Endothelial cell of hepatic sinusoid (primary cell): Measurements from ENCODE around the gene SMC4.

Experiments
- in situ Hi-C: cut with HindIII; loops from 2 replicates; pipeline ENCODE4 v1.10.0; 2017; ENCODE audit warnings: low sequenced_read_pairs

Gene SMC4

DNA sequence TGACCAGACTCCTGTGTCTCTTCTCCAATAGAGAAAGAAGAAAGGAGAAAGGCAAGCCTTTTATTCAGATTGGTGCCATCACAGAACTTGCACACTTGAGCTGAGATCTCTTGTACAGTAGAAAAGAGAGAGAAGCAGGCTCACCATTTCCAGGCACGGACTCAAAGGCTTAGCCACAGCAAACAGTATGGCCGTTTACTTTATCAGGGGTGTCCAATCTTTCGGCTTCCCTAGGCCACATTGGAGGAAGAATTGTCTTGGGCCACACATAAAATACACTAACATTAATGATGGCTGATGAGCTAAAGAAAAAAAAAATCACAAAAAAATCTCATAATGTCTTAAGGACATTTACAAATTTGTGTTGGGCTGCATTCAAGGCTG is 5.4 kb upstream of the SMC4 start:
- in situ Hi-C loops, result no loop called here

DNA sequence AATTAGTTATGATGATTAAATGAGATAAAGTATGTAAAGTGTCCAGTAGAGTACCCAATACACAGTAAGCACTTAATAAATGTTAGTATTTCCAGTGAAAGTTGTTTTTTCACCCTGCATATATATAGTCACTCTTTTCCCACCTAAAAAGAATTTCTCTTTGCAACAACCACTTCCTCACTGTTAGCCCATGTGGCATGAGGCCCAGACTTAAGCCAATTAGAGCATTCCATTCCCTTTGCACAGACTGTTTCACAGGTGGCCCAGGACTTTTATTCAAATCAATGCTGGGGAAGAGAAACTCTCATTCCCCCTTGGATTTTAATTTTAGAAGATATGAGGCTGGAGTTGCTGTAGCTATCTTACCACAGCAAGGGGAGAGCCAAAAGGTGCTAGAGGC is 4.2 kb upstream of the SMC4 start:
- in situ Hi-C loops, result no loop called here

DNA sequence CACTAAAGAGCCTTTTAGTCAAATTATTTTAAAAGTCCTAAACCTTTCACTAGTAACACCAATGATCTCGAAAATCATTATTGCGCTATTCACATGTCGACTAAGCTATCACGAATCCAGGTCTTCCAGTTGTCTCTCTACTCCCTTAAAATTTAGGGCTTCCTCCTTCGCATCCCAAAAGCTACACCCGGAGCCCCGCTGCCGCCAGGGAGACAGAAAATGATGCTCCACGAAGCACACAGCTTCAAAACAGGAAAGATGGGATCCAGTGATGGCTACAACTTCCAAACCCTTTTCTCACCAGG is 678 bp upstream of the SMC4 start:
- in situ Hi-C loops, result no loop called here

DNA sequence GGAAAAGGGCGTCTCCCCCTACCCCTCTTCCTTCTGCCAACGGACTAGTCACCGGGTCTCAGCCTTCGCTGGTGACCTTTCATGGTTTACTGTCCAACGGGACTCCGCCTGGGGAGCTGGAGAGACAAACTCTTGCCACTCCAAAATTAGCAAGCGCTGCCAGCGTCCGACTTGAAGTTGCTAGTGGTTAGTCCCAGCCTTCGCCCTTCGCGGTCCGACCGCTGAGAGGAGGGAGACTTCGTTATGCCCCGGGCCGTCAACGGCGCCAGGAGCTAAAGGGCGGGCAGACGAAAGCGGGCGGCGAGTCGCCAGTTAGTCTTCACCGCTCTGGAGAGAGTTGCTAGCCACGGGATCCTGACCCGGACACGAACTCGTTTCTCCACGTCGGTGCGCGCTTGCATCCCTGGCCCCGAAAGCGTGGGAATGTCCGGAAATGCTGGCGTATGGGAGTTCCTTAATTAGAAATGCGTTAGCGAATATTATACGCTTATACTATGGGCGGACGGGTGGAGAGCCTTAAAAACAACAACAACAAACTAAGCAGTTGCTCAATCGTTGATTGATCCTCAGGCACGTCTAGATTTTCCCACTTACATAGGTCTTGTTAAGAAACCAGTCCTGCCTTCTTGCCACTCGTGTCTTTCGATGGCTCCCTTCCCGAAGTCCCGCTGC is 716 bp downstream of the SMC4 start:
- in situ Hi-C loops, result no loop called here

DNA sequence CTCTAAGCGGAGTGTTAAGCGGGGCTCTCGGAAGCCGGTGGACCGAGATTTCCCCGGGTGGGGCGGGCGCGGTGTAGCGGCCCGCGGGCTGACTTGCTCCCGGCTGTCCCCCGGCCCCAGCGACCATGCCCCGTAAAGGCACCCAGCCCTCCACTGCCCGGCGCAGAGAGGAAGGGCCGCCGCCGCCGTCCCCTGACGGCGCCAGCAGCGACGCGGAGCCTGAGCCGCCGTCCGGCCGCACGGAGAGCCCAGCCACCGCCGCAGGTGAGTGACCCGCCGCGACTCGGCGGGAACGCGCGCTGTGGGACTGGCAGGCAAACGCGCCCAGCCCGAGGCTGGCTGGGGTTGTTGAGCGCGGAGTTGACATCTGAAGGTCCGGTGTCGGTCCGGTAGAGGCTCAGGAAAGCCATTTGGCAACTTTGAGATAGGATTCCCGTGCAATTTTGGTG is 1.3 kb downstream of the SMC4 start:
- in situ Hi-C loops, result no loop called here

DNA sequence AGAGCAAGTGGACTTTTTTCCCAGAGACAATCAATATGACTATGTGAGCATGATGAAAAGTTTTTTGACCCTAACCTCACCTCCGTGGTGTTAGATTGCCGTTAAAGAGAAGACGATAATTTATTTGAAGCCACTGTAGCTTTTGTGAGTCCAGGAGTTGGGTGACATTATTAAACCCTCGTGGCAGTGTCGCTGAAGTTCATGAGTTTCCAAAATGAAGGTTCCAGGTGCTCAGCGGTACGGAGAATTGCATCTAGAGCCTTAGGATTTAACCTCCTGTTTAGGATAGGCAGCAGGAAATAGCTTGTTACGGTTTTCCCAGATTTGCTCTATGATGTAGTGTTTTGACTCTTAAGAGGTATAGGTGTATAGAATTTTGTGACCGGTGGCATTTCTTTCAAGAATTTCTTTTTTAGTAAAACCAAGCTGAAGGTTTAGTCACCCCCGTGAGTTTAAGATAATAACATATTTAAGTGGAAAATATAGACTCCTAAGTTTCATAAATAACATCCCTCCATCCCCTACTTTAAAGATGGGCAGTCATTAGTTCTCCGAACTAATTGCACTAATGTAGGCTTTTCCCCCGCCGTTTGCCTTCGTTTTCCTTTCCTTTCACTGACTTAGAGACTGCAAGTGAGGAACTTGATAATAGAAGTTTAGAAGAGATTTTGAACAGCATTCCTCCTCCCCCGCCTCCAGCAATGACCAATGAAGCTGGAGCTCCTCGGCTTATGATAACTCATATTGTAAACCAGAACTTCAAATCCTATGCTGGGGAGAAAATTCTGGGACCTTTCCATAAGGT is 2.0 kb downstream of the SMC4 start:
- in situ Hi-C loops, result no loop called here

DNA sequence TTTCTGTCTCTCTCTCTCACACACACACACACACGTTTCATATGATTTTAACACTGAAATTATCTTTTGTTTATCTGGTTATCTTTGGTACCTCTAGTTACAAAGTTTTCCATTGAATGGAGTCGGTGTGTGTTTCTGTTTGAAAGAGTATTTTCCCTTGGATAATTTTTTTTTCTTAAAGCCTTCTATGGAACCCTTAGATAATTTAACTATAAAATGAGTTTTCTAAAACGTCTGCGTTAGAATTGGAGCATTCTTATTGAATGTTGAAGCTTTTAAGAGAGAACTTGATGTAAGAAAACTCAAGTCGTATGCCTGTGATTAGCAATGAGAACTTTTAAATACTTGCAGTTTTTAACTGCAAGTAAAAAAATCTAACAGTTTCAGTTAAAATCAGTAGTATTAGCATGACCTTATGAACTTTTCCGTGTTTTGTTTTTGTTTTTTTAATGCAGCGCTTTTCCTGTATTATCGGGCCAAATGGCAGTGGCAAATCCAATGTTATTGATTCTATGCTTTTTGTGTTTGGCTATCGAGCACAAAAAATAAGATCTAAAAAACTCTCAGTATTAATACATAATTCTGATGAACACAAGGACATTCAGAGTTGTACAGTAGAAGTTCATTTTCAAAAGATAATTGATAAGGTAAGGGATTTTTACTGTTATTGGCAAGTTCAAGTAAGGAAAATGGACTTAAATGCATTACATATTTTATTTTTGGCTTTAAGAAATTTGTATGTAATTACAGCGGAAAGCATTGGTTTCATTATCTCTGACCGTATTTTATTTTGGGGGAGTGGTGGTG is 3.0 kb downstream of the SMC4 start:
- in situ Hi-C loops, result no loop called here

DNA sequence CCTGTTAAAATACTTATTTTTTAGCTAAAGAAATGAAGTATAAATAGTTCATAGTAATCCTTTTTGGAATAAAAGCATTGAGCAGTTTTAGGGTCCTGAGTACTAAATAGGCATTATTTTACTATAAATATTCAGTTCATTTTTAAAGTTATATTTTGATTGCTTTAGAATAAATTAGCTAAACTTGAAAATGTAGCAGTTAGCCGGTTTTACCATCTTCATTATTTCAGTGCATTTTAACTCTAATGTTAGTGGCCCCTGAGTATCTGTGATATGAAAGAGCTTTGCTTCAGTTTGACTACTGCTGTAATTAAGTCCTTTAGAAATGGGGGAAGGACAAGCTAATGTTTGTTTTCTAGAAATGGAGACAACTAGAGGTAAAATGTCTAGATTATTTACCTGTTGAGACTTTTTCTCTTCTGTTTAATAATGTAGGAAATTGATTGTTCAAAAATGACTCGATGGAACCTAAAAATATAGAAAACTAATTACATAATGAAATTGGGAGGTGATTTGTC is 3.6 kb downstream of the SMC4 start:
- in situ Hi-C loops, result no loop called here

DNA sequence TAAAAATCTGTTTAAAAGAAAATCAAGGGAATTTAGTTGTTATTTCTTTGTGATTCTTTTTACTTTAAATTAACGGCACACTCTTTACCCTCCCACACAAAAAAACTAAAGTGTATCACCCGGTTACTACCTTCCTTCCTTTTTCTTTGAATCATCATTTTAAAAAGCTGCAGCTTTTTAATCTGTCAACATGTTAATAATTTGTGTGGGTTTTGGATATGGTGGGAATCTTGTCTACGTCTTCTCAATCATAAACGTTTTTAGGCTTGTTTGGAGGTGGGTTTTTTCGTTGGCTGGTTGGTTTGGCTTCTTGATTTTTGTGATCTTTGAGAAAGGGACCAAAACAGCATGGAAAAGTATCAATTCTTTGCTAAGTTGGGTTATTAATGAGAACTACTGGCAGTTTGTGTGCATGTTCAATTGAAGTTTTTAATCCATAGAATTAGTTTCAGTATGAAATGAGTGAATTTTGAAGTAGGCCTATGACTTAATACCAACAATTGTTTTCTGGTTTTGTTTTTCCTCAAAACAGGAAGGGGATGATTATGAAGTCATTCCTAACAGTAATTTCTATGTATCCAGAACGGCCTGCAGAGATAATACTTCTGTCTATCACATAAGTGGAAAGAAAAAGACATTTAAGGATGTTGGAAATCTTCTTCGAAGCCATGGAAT is 4.5 kb downstream of the SMC4 start:
- in situ Hi-C loops, result no loop called here

DNA sequence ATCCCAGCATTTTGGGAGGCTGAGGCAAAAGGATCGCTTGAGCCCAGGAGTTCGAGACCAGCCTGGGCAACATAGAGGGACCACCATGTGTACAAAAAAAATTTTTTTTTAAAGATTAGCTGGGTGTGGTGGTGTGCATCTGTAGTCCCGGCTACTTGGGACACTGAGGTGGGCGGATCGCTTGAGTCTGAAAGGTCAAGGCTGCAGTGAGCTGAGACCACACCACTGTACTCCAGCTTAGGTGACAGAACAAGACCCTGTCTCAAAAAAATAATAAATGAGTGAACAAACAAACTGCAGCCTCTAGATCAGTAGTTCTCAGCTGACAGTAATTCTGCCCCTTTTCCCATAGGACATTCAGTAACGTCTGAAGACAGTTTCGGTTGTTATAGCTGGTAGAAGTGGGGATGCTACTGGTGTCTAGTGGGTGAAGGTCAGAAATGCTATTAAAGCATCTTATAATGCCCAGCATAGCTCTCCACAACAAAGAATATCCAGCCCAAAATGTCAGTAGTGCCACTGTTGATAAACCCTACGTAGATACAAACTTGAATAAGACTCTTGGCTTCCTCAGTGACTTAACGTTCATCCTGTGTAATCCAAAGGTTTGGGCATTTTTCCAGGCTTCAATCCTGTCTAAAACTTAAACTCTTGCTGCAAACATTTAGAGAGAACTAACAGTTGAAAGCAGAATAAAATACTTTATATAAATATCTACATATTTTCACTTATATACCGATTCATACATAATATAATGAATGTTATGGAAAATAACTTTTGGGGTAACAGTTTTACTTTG is 10.6 kb downstream of the SMC4 start:
- in situ Hi-C loops, result no loop called here

DNA sequence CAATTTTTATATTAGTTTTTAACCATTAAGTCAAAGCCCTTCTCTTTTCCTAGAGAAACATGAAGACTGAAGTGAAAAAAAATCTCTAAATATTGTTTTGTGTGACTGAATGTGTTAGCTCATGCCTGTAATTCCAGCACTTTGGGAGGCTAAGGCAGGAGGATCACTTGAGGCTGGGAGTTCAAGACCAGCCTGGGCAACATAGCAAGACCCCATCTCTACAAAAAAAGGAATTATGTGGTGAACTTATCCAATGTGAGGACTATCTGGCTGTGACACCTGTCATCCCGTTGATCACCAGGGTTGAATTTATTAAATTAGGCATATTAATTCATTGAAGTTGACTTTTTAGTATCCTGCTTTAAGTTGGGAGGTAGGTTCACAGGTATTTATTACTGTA is 13.0 kb downstream of the SMC4 start:
- in situ Hi-C loops, result no loop called here

DNA sequence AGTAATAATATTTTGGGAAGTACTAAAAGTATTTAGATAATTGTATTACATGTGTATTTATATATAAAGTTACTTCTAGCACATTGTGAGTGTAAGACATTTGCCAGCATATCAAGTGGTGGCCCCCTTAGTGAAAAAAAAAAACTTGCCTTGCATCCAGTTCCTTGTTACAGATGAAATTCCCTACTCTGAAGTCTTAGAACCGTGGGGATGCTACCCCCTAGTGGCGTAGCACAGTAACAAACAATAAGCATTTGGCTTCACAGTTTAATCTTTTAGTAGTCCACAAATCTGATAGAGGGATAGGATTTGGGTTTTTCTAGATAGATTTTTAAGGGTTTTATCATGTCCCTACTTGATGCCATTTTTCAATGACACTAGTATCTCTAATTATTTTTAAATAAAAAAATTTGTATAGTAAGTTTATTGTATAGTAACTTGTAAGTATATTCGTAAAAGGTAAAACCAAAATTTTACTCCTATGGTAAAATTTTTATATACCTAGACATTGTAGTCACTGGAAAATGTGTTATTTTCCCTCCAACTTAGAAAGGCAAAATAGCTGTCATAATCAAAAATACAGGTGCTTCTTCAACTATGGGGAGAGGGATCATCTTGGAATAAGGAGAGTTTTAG is 14.3 kb downstream of the SMC4 start:
- in situ Hi-C loops, result no loop called here

DNA sequence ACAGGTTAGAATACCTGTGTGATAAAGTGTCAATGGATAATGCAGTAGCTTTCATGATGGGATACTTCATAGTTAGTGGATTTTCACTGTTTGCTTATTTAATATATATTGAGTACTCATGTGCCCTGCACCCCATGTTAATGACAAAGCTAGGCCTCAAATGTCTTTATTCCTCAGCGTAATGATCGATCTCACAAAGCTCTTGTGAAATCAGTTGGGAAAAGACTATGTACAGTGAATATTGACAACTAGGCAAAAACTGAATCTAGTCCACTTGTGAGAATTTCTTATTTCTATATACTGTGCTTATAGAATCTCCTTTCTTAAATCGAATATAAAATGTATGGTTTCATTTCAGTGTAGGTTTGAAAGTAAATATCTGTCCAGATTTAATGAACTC is 17.9 kb downstream of the SMC4 start:
- in situ Hi-C loops, result no loop called here

DNA sequence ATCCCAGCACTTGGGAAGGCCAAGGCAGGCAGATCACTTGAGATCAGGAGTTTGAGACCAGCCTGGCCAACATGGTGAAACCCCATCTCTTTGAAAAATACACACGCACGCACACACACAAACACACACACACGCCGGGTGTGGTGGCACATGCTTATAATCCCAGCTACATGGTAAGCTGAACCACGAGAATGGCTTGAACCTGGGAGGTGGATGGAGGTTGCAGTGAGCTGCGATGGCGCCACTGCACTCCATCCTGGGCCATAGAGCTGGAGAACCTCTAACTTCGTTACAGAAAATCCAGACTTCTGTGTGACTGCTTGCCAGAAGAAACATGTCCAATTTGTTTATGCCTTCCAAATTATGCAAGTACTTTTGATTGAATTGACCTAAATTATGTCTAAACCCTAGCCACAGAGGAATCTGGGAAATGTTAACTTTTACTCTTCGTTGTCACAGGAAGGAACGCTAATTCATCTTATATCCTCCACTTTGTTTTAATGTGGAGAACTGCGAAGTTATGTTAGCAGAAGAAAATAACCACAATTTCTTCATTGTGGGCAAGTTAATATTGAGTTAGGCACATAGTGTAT is 28.5 kb downstream of the SMC4 start:
- in situ Hi-C loops, result no loop called here

DNA sequence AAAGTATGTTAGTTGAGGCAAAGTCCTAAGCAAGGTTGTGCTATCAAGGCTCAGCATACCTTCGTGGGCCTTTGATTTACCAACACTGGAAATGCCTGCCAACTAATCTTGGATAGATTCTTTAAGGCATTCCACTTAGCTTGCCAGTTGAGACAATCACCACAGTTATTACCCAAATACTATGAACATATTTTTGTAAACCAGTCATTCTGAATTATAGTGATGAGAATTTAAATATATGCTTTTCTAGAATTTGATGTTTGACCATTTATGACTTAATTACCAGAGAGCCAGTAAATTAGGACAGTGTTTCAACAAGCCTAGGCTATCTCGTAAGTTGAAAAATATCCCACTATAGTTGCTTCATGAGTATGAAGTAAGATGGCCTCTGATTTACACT is 34.6 kb downstream of the SMC4 start:
- in situ Hi-C loops, result no loop called here

DNA sequence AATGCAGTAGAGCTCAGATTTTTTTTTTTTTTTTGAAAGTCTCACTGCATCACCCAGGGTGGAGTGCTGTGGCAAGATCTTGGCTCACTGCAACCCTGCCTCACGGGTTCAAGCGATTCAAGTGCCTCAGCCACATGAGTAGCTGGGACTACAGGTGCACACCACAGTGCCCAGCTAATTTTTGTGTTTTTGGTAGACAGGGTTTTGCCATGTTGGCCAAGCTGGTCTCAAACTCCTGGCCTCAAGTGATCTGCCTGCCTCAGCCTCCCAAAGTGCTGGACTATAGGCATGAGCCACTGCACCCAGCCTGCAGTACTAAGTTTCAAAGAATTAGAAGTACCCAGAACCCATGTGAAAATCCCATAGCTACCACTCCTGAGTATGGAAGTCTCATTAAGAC is 35.6 kb downstream of the SMC4 start:
- in situ Hi-C loops, result no loop called here

DNA sequence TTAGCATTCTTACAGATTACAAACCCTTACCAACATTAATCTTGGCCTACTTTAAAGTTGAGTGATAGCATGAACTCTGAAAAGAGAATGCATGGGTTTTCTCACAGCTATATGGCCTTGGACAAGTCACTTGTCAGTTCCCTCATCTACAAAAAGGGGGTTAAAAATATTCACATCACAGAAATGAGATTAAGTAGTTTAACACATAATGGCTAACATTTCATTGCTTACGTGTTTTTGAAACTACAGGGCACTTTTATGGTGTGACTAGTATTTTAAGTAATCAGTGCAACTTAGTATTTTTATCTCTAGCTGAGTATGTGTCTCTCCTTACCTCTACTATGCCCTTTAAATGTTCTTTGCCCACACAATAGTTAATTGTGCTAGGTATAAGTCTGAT is 36.3 kb downstream of the SMC4 start:
- in situ Hi-C loops, result no loop called here

DNA sequence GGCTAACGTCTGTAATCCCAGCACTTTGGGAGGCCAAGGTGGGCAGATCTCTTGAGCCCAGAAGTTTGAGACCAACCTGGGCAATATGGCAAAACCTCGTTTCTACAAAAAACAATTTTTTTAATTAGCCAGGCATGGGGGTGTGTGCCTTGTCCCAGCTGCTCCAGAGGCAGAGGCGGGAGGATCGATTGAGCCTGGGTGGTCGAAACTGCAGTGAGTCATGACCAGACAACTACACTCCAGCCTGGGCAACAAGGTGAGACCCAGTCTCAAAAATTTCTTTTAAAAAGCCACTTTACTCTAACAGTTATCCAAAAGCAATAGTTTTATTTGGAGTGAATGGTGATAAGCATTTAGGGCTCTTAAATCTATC is 37.6 kb downstream of the SMC4 start:
- in situ Hi-C loops, result no loop called here

DNA sequence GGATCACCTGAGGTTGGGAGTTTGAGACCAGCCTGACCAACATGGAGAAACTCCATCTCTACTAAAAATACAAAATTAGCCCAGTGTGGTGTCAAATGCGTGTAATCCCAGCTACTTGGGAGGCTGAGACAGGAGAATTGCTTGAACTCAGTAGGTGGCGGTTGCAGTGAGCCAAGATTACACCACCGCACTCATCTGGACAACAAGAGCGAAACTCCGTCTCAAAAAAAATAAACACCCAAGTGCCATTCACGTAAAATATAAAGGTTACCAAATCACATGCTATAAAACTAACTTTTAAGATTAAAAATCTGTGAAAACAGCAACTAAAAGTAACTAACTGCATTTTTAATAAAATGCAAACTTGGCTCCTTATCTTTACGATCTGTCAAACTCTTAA is 41.2 kb downstream of the SMC4 start:
- in situ Hi-C loops, result no loop called here

DNA sequence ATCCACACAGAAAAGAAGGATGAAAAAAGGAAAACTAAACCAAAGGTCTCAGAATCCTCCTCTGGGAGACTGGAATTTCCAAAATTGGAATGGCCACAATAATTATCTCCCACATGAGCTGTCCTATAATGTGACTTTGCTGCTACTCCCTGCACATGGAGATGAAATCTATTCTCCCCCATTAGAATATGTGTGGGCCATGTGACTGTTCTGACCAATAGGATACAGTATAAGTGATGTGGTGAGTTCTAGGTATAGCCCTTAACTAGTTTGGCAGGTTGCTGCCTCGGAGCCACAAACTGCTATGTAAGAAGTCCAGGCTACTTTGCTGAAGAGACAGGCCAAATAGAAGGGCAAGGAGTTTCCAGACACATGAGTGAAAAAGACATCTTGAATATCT is 45.0 kb downstream of the SMC4 start:
- in situ Hi-C loops, result no loop called here
